HG03342 (cell line): ENCODE data around the gene CDKAL1.

Experiments used
- ATAC-seq: cut with Tn5 transposase; IDR thresholded peaks from one replicate; pipeline ENCODE4 v1.9.1; 2021; ENCODE audit warnings: mild to moderate bottlenecking, moderate library complexity; ENCODE audit not compliant: unreplicated experiment

The CDKAL1 gene

GRCh38 chr6:21263531-21264287 lies 729.5 kb downstream of the CDKAL1 start:
- peak; percentile 89 for ATAC-seq

GRCh38 chr6:21264288-21265033 lies 730.2 kb downstream of the CDKAL1 start:
- ATAC-seq = no peak

- ATAC-seq = no peak
Observed at GRCh38 chr6:21265034-21265729, 730.9 kb downstream of the CDKAL1 start.

GRCh38 chr6:21265730-21266044 lies 731.4 kb downstream of the CDKAL1 start:
- no peak for ATAC-seq

- ATAC-seq = no peak
Observed at GRCh38 chr6:21270636-21271201, 736.5 kb downstream of the CDKAL1 start.

- ATAC-seq = no peak
Observed at GRCh38 chr6:21271428-21272155, 737.3 kb downstream of the CDKAL1 start.

- ATAC-seq = no peak
Observed at GRCh38 chr6:21273451-21273850, 739.2 kb downstream of the CDKAL1 start.

GRCh38 chr6:21274851-21275250 lies 740.6 kb downstream of the CDKAL1 start:
- no peak for ATAC-seq

GRCh38 chr6:21277601-21278374 lies 743.5 kb downstream of the CDKAL1 start:
- ATAC-seq = no peak

- ATAC-seq = no peak
Observed at GRCh38 chr6:21278375-21278745, 744.1 kb downstream of the CDKAL1 start.

GRCh38 chr6:21279619-21280018 lies 745.4 kb downstream of the CDKAL1 start:
- ATAC-seq = no peak

GRCh38 chr6:21281366-21281765 lies 747.1 kb downstream of the CDKAL1 start:
- no peak for ATAC-seq
